Colonic mucosa (tissue), 4 donors: ENCODE data around the gene ABCG8. TPM values are rescaled to one million over a fixed set of nuclear protein-coding genes. Genes with fewer than 3 reads are reported as not detected.

Experiments
- DNase-seq: peaks from one replicate; pipeline ENCODE4 v3.0.0-alpha.2; 2020
- H3K27ac ChIP-seq: fragments of 200-600 bp; one replicate; pipeline ENCODE4 v1.8.0; 2021
- H3K27me3 ChIP-seq: fragments of 200-600 bp; one replicate; pipeline ENCODE4 v1.8.0; 2021
- H3K36me3 ChIP-seq: fragments of 200-600 bp; one replicate; pipeline ENCODE4 v1.8.0; 2021
- H3K4me1 ChIP-seq: fragments of 200-600 bp; one replicate; pipeline ENCODE4 v1.8.0; 2021; ENCODE audit warnings: mild to moderate bottlenecking
- H3K4me3 ChIP-seq: fragments of 200-600 bp; one replicate; pipeline ENCODE4 v1.8.0; 2021
- H3K9ac ChIP-seq, 2 donors: one replicate each; pipeline ENCODE4 v1.7.0; 2013; ENCODE audit warnings: control low read depth in 2 of 2, low read depth in 2 of 2, low read length in 2 of 2
- H3K9me3 ChIP-seq: fragments of 200-600 bp; one replicate; pipeline ENCODE4 v1.8.0; 2021
- intact Hi-C: fragments of 100-400 bp; cut with DNase I; formaldehyde crosslinking; loops from one replicate; pipeline ENCODE4 v1.14.1; 2022
- total RNA-seq, 2 donors: library from RNA; stranded (reverse); fragmentation: NEBNext Ultra II Directional in 1 of 2; extraction: Animal tissue kit (Norgen Biotek cat#: 25700) in 1 of 2; gene quantifications; one replicate each; pipeline ENCODE4 v1.2.1, GENCODE V29; 2021
- TF ChIP-seq, protein P1 (sequence below): fragments of 200-600 bp; IDR thresholded peaks from one replicate; pipeline ENCODE4 v1.8.0; 2022; ENCODE audit warnings: antibody characterized with exemption, mild to moderate bottlenecking
- donor health status: healthy.
- donor health status: DM: no; HTN: no; CAD: no.
- donor health status: DM: no; HTN: no; CAD: no.

ABCG8 gene
- total RNA-seq, 2 donors from 2014 or later: 0.12 to 0.48 TPM

DNA sequence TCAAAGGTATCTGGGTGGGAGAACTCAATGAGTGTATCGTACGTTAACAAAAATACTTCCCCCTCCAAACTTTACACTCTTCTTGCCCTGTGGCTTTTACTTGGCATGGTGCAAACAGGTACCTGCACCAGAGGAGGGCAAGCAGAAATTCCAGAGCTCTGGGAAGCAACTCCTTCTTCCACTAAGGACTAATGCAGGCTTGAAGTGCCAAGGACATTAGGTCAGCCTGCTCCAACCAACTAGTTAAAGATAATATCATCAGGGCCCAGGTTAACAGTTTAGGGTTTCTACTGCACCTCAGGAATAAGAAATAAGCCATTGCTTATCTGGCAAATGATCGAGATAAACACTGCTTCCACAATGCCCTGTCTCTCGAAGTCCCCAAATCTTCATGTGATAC is 86.7 kb downstream of the ABCG8 start:
- H3K4me3 ChIP-seq: no peak overlapping the region
- TF ChIP-seq, protein P1, sequence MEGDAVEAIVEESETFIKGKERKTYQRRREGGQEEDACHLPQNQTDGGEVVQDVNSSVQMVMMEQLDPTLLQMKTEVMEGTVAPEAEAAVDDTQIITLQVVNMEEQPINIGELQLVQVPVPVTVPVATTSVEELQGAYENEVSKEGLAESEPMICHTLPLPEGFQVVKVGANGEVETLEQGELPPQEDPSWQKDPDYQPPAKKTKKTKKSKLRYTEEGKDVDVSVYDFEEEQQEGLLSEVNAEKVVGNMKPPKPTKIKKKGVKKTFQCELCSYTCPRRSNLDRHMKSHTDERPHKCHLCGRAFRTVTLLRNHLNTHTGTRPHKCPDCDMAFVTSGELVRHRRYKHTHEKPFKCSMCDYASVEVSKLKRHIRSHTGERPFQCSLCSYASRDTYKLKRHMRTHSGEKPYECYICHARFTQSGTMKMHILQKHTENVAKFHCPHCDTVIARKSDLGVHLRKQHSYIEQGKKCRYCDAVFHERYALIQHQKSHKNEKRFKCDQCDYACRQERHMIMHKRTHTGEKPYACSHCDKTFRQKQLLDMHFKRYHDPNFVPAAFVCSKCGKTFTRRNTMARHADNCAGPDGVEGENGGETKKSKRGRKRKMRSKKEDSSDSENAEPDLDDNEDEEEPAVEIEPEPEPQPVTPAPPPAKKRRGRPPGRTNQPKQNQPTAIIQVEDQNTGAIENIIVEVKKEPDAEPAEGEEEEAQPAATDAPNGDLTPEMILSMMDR: no peak
- no peak for DNase-seq
- H3K36me3 ChIP-seq: no peaks in the 10 kb centered on the region
- intact Hi-C loops: loop anchor here (10.0 kb wide), 1 partner anchor 49 kb away; no protein-coding TSS in a partner anchor
- H3K4me1 ChIP-seq: no peaks in the 10 kb centered on the region
- H3K9ac ChIP-seq: no peak overlapping the region
- H3K27me3 ChIP-seq: no peaks in the 10 kb centered on the region
- no peak overlapping the region for H3K27ac ChIP-seq
- H3K9me3 ChIP-seq: no peaks in the 10 kb centered on the region

DNA sequence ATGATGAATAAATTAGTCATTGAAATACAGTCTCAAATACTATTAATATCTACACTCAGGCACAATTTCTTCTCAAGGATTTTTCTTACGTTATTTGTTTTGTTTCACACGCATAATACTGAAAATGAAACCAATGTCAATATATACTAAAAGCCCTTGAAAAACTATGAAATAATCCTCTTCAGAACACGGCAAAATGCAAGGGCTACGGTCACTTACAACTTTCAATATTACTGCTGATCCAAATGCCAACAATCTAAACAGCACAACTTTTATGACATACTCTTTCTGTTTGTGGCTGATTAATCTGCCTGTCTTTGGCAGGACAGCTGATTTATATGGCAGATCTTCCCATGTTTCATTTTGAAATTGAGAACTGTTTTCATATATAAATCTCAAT is 88.7 kb downstream of the ABCG8 start:
- H3K27me3 ChIP-seq: no peaks in the 10 kb centered on the region
- no peaks in the 10 kb centered on the region for H3K36me3 ChIP-seq
- H3K4me3 ChIP-seq: no peak overlapping the region
- no peaks in the 10 kb centered on the region for H3K9me3 ChIP-seq
- TF ChIP-seq, protein P1: no peak
- intact Hi-C loops: loop anchor here (10.0 kb wide), 1 partner anchor 47 kb away; no protein-coding TSS in a partner anchor
- no peak for DNase-seq
- H3K4me1 ChIP-seq: no peaks in the 10 kb centered on the region
- no peak overlapping the region for H3K27ac ChIP-seq
- no peak overlapping the region for H3K9ac ChIP-seq

DNA sequence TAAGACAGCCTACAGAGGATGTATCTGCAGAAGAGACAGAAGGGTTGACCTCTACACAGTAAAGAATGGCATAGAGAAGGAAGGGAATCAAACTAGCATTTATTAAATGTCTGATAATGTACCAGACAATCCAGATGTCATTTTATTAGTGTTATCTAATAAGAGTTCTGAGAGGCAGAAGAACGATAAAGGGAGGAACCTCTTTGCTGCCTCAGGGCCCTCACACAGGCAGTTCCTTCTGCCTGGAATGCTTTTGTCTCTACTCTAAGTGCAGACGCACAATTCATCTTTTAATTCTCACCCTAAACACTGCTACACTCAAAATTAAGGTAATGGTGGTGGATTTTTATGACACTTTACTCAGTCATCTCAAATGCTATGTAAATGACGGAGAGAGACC is 92.5 kb downstream of the ABCG8 start:
- Histone ChIP-seq H3K4me1 (no peaks in the 10 kb centered on the region), H3K27me3 (no peaks in the 10 kb centered on the region), H3K4me3 (no peak overlapping the region), H3K27ac (no peak overlapping the region), H3K9ac (no peak overlapping the region), H3K36me3 (no peaks in the 10 kb centered on the region), H3K9me3 (no peaks in the 10 kb centered on the region)
- TF ChIP-seq, protein P1: no peak
- intact Hi-C loops: no loop called here
- no peak for DNase-seq

Other genes starting within 250 kb of the ABCG8 start
- gene THADA, start 242.9 kb upstream of the ABCG8 start, total RNA-seq: 10 to 100 TPM; 14.6 to 31.4 TPM
- gene PLEKHH2, start 201.7 kb upstream of the ABCG8 start, total RNA-seq: 1 to 10 TPM; 1.6 to 5.5 TPM
- under 1 TPM; 0.22 to 0.27 TPM for gene C1GALT1C1L, start 162.5 kb upstream of the ABCG8 start, total RNA-seq
- 10 to 100 TPM in 1 of 2 donors, 1 to 10 TPM in 1; 8.1 to 17.2 TPM for gene DYNC2LI1, start 64.9 kb upstream of the ABCG8 start, total RNA-seq
- gene ABCG5, start 132 bp upstream of the ABCG8 start, total RNA-seq: under 1 TPM in 1 of 2 donors, not detected in 1; 0.29 TPM
- 100 to 1,000 TPM; 106 to 131 TPM for gene LRPPRC, start 157.0 kb downstream of the ABCG8 start, total RNA-seq